MM.1S (cell line): Measurements from ENCODE around the gene PREP.

Experiments used
- DNase-seq: peaks from one replicate; pipeline ENCODE4 v3.0.0-alpha.2; 2015
- H2AFZ ChIP-seq: fragments of 300-600 bp; sonication (generic); 2 replicates; pipeline ENCODE4 v1.6.0; 2016; ENCODE audit warnings: antibody characterized with exemption, low read length
- H3F3A ChIP-seq: fragments of 300-600 bp; sonication (generic); 2 replicates; pipeline ENCODE4 v1.6.1; 2016; ENCODE audit warnings: mild to moderate bottlenecking, antibody characterized with exemption, low read length, moderate library complexity, mixed read lengths; ENCODE audit not compliant: insufficient read depth
- H3K27ac ChIP-seq: fragments of 300-600 bp; sonication (generic); 2 replicates; pipeline ENCODE4 v1.5.1; 2016; ENCODE audit warnings: mild to moderate bottlenecking, low read length
- H3K27me3 ChIP-seq: fragments of 300-600 bp; sonication (generic); replicated peaks from 2 replicates; pipeline ENCODE4 v1.6.0; 2016; ENCODE audit warnings: low read length; ENCODE audit not compliant: insufficient read depth
- H3K36me3 ChIP-seq: fragments of 300-600 bp; sonication (generic); replicated peaks from 2 replicates; pipeline ENCODE4 v1.6.1; 2016; ENCODE audit warnings: mild to moderate bottlenecking, low read length, mixed read lengths; ENCODE audit not compliant: insufficient read depth
- H3K4me1 ChIP-seq: fragments of 300-600 bp; sonication (generic); 2 replicates; pipeline ENCODE4 v1.6.1; 2016; ENCODE audit warnings: low read length, mixed read lengths
- H3K4me2 ChIP-seq: fragments of 300-600 bp; sonication (generic); 2 replicates; pipeline ENCODE4 v1.6.0; 2016; ENCODE audit warnings: low read depth, low read length
- H3K4me3 ChIP-seq: fragments of 300-600 bp; sonication (generic); 2 replicates; pipeline ENCODE4 v1.5.1; 2016; ENCODE audit warnings: low read length, mixed read lengths
- H3K79me2 ChIP-seq: fragments of 300-600 bp; sonication (generic); 2 replicates; pipeline ENCODE4 v1.6.1; 2016; ENCODE audit warnings: mixed run types, low read length, mixed read lengths
- H3K9ac ChIP-seq: fragments of 300-600 bp; sonication (generic); 2 replicates; pipeline ENCODE4 v1.6.1; 2016; ENCODE audit warnings: low read length, mixed read lengths
- H3K9me2 ChIP-seq: fragments of 300-600 bp; sonication (generic); replicated peaks from 2 replicates; pipeline ENCODE4 v1.6.1; 2016; ENCODE audit warnings: mild to moderate bottlenecking, low read length, mixed read lengths; ENCODE audit not compliant: insufficient read depth
- H3K9me3 ChIP-seq: fragments of 300-600 bp; sonication (generic); replicated peaks from 2 replicates; pipeline ENCODE4 v1.6.1; 2016; ENCODE audit warnings: mild to moderate bottlenecking, low read length, mixed read lengths; ENCODE audit not compliant: insufficient read depth
- H4K20me1 ChIP-seq: fragments of 300-600 bp; sonication (generic); 2 replicates; pipeline ENCODE4 v1.6.1; 2016; ENCODE audit warnings: mild to moderate bottlenecking, low read length, moderate library complexity, mixed read lengths; ENCODE audit not compliant: insufficient read depth
- CTCF ChIP-seq: fragments of 300-600 bp; sonication (generic); IDR thresholded peaks from 2 replicates; pipeline ENCODE4 v1.5.1; 2016; ENCODE audit warnings: antibody characterized with exemption, low read length, mixed read lengths
- EZH2 ChIP-seq: fragments of 300-600 bp; sonication (generic); optimal IDR thresholded peaks from 2 replicates; pipeline ENCODE3; 2017; ENCODE audit warnings: low read depth, mild to moderate bottlenecking, antibody characterized with exemption, low read length, mixed read lengths
- EZH2phosphoT487 ChIP-seq: fragments of 300-600 bp; sonication (generic); IDR thresholded peaks from 2 replicates; pipeline ENCODE4 v1.6.1; 2018; ENCODE audit warnings: antibody characterized with exemption, low read length

PREP gene

GRCh38 chr6:105326833-105327770 lies 75.8 kb downstream of the PREP start:
- H3K4me2 ChIP-seq: no peak overlapping the region
- H3K27me3 ChIP-seq: no peaks in the 10 kb centered on the region
- H3K9me3 ChIP-seq: no peaks in the 10 kb centered on the region
- TF ChIP-seq EZH2 (no peak), CTCF (no peak), EZH2phosphoT487 (no peak)
- DNase-seq: no peak
- 0 out of 2 replicates have a peak, but pooled peaks cover 6% of the 10 kb centered on the region for H3K36me3 ChIP-seq
- no peaks in the 10 kb centered on the region for H3F3A ChIP-seq
- H3K4me3 ChIP-seq: no peak overlapping the region
- no peak overlapping the region for H3K27ac ChIP-seq
- H3K9me2 ChIP-seq: no peaks in the 10 kb centered on the region
- no peaks in the 10 kb centered on the region for H3K79me2 ChIP-seq
- H4K20me1 ChIP-seq: no peaks in the 10 kb centered on the region
- H3K4me1 ChIP-seq: no peaks in the 10 kb centered on the region
- H3K9ac ChIP-seq: no peak overlapping the region
- H2AFZ ChIP-seq: no peak overlapping the region

- no peak overlapping the region for H3K4me3 ChIP-seq
- no peak overlapping the region for H3K9ac ChIP-seq
- DNase-seq: no peak
- no peaks in the 10 kb centered on the region for H3F3A ChIP-seq
- H2AFZ ChIP-seq: no peak overlapping the region
- no peaks in the 10 kb centered on the region for H3K9me2 ChIP-seq
- no peaks in the 10 kb centered on the region for H3K9me3 ChIP-seq
- H3K27me3 ChIP-seq: no peaks in the 10 kb centered on the region
- H3K79me2 ChIP-seq: no peaks in the 10 kb centered on the region
- H3K36me3 ChIP-seq: 0 out of 2 replicates have a peak, but pooled peaks cover 6% of the 10 kb centered on the region
- H3K4me1 ChIP-seq: no peaks in the 10 kb centered on the region
- TF ChIP-seq EZH2phosphoT487 (no peak), CTCF (no peak), EZH2 (no peak)
- H3K4me2 ChIP-seq: no peak overlapping the region
- no peak overlapping the region for H3K27ac ChIP-seq
- H4K20me1 ChIP-seq: no peaks in the 10 kb centered on the region
These were observed 76.7 kb downstream of the PREP start for GRCh38 chr6:105326216-105326615.

GRCh38 chr6:105324386-105324950 lies 78.4 kb downstream of the PREP start:
- H3K9me3 ChIP-seq: no peaks in the 10 kb centered on the region
- H3K4me3 ChIP-seq: no peak overlapping the region
- DNase-seq: no peak
- H3K9ac ChIP-seq: no peak overlapping the region
- no peaks in the 10 kb centered on the region for H3K27me3 ChIP-seq
- H3K79me2 ChIP-seq: no peaks in the 10 kb centered on the region
- no peaks in the 10 kb centered on the region for H3F3A ChIP-seq
- H3K4me2 ChIP-seq: no peak overlapping the region
- no peak overlapping the region for H2AFZ ChIP-seq
- 0 out of 2 replicates have a peak, but pooled peaks cover 6% of the 10 kb centered on the region for H3K36me3 ChIP-seq
- H3K27ac ChIP-seq: no peak overlapping the region
- TF ChIP-seq CTCF (no peak), EZH2 (no peak)
- no peaks in the 10 kb centered on the region for H3K9me2 ChIP-seq
- H4K20me1 ChIP-seq: no peaks in the 10 kb centered on the region
- H3K4me1 ChIP-seq: no peaks in the 10 kb centered on the region
